ENCODE measurements around the gene HSBP1L1. TPM values are rescaled to one million over a fixed set of nuclear protein-coding genes. Genes with fewer than 3 reads are reported as not detected.

The HSBP1L1 gene
- total and polyA plus RNA-seq, 8 donors: 4.1 to 62.3 (median 34.0) TPM

DNA sequence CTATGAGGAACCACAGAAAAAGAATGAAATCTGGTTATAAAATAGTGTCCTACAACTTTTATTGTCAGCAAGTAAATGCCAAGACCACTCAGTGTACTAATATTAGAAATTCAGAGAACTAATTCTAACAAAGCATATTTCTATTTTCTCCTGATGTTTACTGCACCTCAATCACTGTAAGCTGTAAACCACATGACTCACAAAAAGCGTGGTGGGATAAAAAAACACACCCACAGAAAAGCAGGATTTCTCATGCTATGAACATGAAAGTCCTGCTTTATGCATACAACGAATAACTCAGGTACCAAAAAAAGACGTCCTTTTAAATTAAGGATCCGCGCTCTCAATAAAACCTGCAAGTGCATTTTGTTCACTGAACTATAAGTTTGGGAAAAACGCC is 23.1 kb downstream of the HSBP1L1 start:
- intact Hi-C loops (cut with DNase I; ENCODE audit: low total_unique reads): no loop called here
- peaks cover 7 to 23% (median 17%) of the 10 kb centered on the region in 4 donors for H3K36me3 ChIP-seq
- TF ChIP-seq, protein P1, sequence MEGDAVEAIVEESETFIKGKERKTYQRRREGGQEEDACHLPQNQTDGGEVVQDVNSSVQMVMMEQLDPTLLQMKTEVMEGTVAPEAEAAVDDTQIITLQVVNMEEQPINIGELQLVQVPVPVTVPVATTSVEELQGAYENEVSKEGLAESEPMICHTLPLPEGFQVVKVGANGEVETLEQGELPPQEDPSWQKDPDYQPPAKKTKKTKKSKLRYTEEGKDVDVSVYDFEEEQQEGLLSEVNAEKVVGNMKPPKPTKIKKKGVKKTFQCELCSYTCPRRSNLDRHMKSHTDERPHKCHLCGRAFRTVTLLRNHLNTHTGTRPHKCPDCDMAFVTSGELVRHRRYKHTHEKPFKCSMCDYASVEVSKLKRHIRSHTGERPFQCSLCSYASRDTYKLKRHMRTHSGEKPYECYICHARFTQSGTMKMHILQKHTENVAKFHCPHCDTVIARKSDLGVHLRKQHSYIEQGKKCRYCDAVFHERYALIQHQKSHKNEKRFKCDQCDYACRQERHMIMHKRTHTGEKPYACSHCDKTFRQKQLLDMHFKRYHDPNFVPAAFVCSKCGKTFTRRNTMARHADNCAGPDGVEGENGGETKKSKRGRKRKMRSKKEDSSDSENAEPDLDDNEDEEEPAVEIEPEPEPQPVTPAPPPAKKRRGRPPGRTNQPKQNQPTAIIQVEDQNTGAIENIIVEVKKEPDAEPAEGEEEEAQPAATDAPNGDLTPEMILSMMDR (IDR thresholded peaks at IDR 0.05): no peak
- no peak for TF ChIP-seq POLR2AphosphoS5 (IDR thresholded peaks at IDR 0.05)
- TF ChIP-seq EP300 (IDR thresholded peaks at IDR 0.05): no peak
- no peak for TF ChIP-seq POLR2A (IDR thresholded peaks at IDR 0.05)
- H3K27ac ChIP-seq: peak overlapping the region in 4 of 5 donors; percentile 89 to 98 (median 96)
- H3K4me1 ChIP-seq: peaks cover 15 to 52% (median 34%) of the 10 kb centered on the region in 4 donors
- peak overlapping the region; percentile 71 to 93 (median 84) for H3K4me3 ChIP-seq
- H3K9me3 ChIP-seq: no peaks in the 10 kb centered on the region
- H3K27me3 ChIP-seq: no peaks in the 10 kb centered on the region
- DNase-seq: peak in 1 of 2 donors; percentile 18
- WGBS, 5 donors: 0 to 1% (median 1%) methylated on average over 6 of the region's 6 CpGs

DNA sequence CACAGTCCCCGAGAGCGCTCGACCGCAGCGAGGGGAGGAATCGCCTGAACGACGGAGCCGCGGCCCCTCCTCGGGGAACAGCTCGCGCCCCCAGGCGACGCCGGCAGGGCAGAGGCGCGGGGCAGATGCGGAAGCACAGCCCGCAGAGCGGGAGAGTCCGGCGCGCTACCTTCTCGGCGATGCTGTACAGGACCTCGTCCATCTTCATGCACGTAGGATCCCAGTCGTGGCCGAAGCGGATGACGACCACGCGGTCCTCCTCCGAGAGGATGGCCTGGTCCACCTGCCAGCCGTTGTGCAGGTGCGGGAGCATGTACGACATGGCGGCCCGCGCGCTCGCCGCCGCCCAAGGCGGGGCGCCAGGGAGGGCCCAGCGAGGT is 23.6 kb downstream of the HSBP1L1 start:
- H3K36me3 ChIP-seq: peaks cover 7 to 19% (median 17%) of the 10 kb centered on the region in 4 donors
- WGBS, 5 donors: 0 to 2% (median 1%) methylated on average over 19 to 48 of the region's 48 CpGs
- peak; percentile 57 to 87 for DNase-seq
- TF ChIP-seq EP300 (IDR thresholded peaks at IDR 0.05): no peak
- peak in 1 of 3 donors; percentile 1 for TF ChIP-seq POLR2AphosphoS5 (IDR thresholded peaks at IDR 0.05)
- TF ChIP-seq, protein P1 (IDR thresholded peaks at IDR 0.05): peak in 1 of 7 experiments; percentile 18
- no peak for TF ChIP-seq POLR2A (IDR thresholded peaks at IDR 0.05)
- intact Hi-C loops (cut with DNase I; ENCODE audit: low total_unique reads): no loop called here
- H3K27me3 ChIP-seq: no peaks in the 10 kb centered on the region
- H3K9me3 ChIP-seq: no peaks in the 10 kb centered on the region
- H3K27ac ChIP-seq: peak overlapping the region; percentile 89 to 98 (median 95)
- peaks cover 15 to 47% (median 30%) of the 10 kb centered on the region in 4 donors for H3K4me1 ChIP-seq
- H3K4me3 ChIP-seq: peak overlapping the region; percentile 71 to 93 (median 84)

DNA sequence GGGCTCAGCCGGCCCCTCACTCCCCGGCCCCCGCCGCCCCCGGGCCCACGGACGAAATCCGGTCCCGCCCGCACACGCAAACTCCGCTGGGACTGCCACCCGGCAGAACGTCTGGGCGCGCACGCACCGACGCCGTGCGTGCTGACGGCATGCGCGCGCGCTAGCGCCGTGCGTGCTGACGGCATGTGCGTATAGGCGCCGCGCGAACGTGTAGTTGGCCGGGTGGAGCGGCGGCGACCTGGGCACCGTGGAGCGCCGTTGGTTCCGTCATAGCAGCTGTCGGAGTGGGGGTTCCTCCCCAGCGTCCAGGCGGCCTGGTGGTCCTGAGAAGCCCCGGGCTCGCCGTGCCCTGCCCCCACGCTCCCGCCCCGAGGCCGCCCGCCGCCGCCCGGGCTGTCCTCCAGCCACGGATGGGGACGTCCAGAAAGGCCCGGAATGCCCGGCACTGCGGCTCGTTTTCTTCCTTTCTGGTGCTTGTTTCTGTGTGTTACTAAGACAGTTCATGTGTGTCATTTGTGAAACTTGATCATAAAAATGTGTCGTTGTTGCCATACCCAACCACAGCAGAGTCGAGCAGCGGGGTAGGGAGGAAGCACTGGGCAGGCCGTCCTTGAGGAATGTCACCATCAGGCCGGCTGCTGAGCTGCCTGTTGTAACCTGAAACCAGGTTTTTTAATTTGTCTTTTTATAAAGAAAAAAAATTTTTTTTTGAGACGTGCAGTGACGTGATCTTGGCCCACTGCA is 24.2 kb downstream of the HSBP1L1 start, which contains the start of gene TXNL4A:
TXNL4A (minus strand) TSS at position 113 of the 744 bp plus-strand sequence. CDS start 171 bp downstream, outside the sequence.
- DNase-seq: peak; percentile 89 to 96
- Histone ChIP-seq H3K27ac (peak within 1 kb of the TSS; percentile 89 to 98 (median 95)), H3K4me3 (peak within 1 kb of the TSS; percentile 71 to 93 (median 84)), H3K4me1 (peaks cover 13 to 43% (median 27%) of the 10 kb centered on the region in 4 donors), H3K27me3 (no peaks in the 10 kb centered on the region), H3K36me3 (peaks cover 7 to 19% (median 17%) of the 10 kb centered on the region in 4 donors), H3K9me3 (no peaks in the 10 kb centered on the region)
- intact Hi-C loops (cut with DNase I; ENCODE audit: low total_unique reads): no loop called here
- 0 to 3% (median 0%) methylated on average over 10 to 71 of the region's 71 CpGs for WGBS, 5 donors
- TF ChIP-seq POLR2AphosphoS5 (IDR thresholded peaks at IDR 0.05) (peak; percentile 97 to 98 (median 97)), POLR2A (IDR thresholded peaks at IDR 0.05) (peak in 2 of 4 donors; percentile 32 to 77), EP300 (IDR thresholded peaks at IDR 0.05) (no peak)
- TF ChIP-seq, protein P1 (IDR thresholded peaks at IDR 0.05): peak in 1 of 7 experiments; percentile 3

DNA sequence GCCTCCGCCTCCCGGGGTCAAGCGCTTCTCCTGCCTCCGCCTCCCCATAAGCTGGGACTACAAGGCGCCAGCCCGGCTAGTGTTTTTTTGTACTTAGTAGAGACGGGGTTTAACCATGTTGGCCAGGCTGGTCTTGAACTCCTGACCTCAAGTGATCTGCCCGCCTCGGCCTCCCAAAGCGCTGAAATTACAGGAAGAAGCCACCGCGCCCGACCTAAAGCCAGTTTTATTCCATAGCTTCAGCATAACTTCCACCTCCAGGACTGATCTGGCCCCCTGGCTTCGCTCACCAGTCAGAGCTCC is 24.7 kb downstream of the HSBP1L1 start:
- no peaks in the 10 kb centered on the region for H3K9me3 ChIP-seq
- H3K27me3 ChIP-seq: no peaks in the 10 kb centered on the region
- peaks cover 7 to 19% (median 17%) of the 10 kb centered on the region in 4 donors for H3K36me3 ChIP-seq
- peak overlapping the region; percentile 89 to 98 (median 95) for H3K27ac ChIP-seq
- intact Hi-C loops (cut with DNase I; ENCODE audit: low total_unique reads): no loop called here
- peaks cover 13 to 42% (median 27%) of the 10 kb centered on the region in 4 donors for H3K4me1 ChIP-seq
- DNase-seq: no peak
- WGBS, 5 donors: 34 to 70% (median 49%) methylated on average over 14 of the region's 14 CpGs
- peak overlapping the region; percentile 71 to 93 (median 84) for H3K4me3 ChIP-seq
- TF ChIP-seq, protein P1 (IDR thresholded peaks at IDR 0.05): no peak
- no peak for TF ChIP-seq EP300 (IDR thresholded peaks at IDR 0.05)
- TF ChIP-seq POLR2A (IDR thresholded peaks at IDR 0.05): no peak
- no peak for TF ChIP-seq POLR2AphosphoS5 (IDR thresholded peaks at IDR 0.05)

Data from stomach (tissue), 9 donors.